LNCaP clone FGC (cell line): ENCODE data around the gene BUD23.

Experiments
- DNase-seq: peaks from one replicate; pipeline ENCODE4 v3.0.0-alpha.2; 2011; ENCODE audit warnings: low read depth
- H3K4me3 ChIP-seq: 2 replicates; pipeline ENCODE4 v1.5.1; 2011; ENCODE audit warnings: mild to moderate bottlenecking, low read depth, low read length, control low read depth
- CTCF ChIP-seq: IDR thresholded peaks from 2 replicates; pipeline ENCODE4 v1.5.1; 2012; ENCODE audit warnings: mild to moderate bottlenecking; ENCODE audit not compliant: control insufficient read depth, insufficient read depth; ENCODE audit errors: extremely low read depth

BUD23 gene

GRCh38 chr7:73683056-73683787 lies at the start of gene BUD23, which contains the start of gene DNAJC30:
Gene BUD23 (plus strand): TSS chr7:73683597. CDS start chr7:73683626, 29 bp downstream.
Gene DNAJC30 (minus strand): TSS chr7:73683453. CDS start chr7:73683423, 30 bp downstream.
- TF ChIP-seq CTCF, result no peak
- peak; percentile 85 for DNase-seq
- peak within 1 kb of the TSS; percentile 79 for H3K4me3 ChIP-seq

- DNase-seq, result no peak
- H3K4me3 ChIP-seq, result no peak overlapping the region
- TF ChIP-seq CTCF, result no peak
Observed at GRCh38 chr7:73633844-73634243, 49.6 kb upstream of the BUD23 start.

- no peak for TF ChIP-seq CTCF
- no peak overlapping the region for H3K4me3 ChIP-seq
- DNase-seq, result no peak
Observed at GRCh38 chr7:73635428-73636200, 47.8 kb upstream of the BUD23 start.

- no peak overlapping the region for H3K4me3 ChIP-seq
- no peak for DNase-seq
- TF ChIP-seq CTCF, result no peak
Observed at GRCh38 chr7:73638911-73639310, 44.5 kb upstream of the BUD23 start.

- no peak overlapping the region for H3K4me3 ChIP-seq
- TF ChIP-seq CTCF, result no peak
- no peak for DNase-seq
Observed at GRCh38 chr7:73642834-73643233, 40.6 kb upstream of the BUD23 start.

GRCh38 chr7:73644688-73645286 lies 38.6 kb upstream of the BUD23 start:
- no peak overlapping the region for H3K4me3 ChIP-seq
- TF ChIP-seq CTCF, result no peak
- no peak for DNase-seq
